NCI-H2029 (cell line): Measurements from ENCODE around the gene ADSS2.
"Not testable (repeated sequence)": the region's sequence is repeated elsewhere in the genome, so short reads cannot be mapped to it uniquely, and the experiment has no call there.

Experiments
- DNase-seq: peaks from one replicate; lab custom pipeline; 2025; lab: John Stamatoyannopoulos, UW

Gene ADSS2

DNA sequence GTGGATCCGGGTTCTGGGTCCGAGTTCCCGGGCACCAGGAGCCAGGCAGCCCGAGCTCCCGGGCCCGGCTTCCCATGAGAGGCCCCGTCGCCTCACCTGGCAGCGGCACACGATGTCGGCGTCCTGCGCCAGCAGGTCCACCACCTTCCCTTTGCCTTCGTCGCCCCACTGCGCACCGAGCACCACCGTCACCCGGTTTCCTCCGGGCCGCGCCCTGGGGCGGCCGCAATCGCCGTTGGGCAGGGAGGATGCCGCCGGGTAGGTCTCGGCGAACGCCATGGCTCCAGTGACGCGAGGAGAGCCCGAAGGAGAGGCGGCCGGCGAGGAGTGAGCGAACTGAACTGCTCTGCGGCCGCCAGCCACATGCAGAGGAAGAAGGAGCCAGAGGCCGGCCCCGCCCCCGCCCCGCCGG lies at the start of gene ADSS2:
ADSS2 (minus strand) TSS at position 371 of the 412 bp plus-strand sequence; CDS start at position 279, 92 bp downstream.
- no peak for DNase-seq

DNA sequence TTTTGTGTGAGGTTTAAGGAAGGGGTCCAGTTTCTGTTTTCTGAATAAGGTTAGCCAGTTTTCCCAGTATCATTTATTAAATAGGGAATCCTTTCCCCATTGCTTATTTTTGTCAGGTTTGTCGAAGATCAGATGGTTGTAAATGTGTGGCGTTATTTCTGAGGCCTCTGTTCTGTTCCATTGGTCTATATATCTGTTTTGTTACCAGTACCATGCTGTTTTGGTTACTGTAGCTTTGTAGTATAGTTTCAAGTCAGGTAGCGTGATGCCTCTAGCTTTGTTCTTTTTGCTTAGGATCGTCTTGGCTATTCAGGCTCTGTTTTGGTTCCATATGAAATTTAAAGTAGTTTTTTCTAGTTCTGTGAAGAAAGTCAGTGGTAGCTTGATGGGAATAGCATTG lies 48.8 kb upstream of the ADSS2 start:
- not testable (repeated sequence) for DNase-seq

DNA sequence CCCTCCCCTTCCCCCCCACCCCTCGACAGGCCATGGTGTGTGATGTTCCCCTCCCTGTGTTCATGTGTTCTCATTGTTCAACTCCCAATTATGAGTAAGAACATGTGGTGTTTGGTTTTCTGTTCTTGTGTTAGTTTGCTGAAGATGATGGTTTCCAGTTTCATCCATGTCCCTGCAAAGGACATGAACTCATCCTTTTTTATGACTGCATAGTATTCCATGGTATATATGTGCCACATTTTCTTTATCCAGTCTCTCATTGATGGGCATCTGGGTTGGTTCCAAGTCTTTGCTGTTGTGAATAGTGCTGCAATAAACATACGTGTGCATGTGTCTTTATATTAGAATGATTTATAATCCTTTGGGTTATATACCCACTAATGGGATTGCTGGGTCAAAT lies 47.8 kb upstream of the ADSS2 start:
- DNase-seq: not testable (repeated sequence)

DNA sequence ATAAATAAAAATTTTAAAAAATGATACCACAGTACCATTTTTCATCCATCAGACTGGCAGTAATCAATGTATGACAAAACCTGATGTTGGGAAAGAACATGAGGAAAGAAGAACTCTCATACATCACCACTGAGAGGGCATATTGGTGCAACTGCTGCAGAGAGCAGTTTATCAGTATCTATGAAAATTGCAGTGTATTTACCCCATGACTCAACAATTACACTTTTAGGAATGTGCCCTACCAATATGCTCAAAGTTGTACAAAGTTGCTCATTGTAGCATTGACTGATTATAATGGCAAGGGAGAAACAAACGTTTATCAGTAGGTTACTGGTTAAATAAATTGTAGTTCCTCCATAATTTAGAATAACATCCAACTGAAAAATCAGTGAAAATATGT lies 46.1 kb upstream of the ADSS2 start:
- DNase-seq: no peak

DNA sequence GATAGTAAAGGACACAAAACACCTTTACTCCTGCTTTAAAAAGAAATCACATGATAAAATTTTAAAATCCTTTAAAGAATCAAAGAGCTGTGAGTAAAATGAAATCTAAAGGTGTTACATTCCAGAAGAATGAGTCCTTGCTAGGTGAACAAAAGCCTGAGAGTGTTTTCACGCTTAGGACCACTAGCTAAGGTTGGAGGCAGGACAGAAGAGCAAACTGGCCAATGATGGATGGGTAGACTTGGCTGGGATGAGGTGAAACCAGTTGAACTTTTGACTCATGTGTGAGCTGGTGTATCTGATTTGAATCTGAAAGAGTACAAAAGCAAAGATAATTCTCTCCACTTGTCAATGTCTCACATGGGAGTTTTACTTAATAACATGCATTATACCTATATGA lies 44.5 kb upstream of the ADSS2 start:
- no peak for DNase-seq

DNA sequence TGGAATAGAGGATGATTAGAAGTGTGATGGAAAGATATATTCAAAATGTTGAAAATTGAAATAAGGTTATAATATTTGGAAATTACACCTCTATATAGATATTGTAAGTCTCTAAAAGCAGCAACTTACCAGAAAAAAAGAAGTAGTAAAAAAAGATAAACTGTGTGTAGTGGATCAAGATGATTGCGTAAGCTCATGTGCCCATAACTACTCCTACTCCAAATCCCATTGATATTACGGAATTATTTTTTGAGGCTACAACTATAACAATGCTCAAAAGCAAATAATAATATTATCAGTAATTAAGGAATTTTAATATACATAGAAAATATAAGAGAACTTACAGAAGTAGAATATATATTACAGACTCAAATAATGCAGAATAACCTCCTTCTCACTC lies 42.9 kb upstream of the ADSS2 start:
- no peak for DNase-seq

DNA sequence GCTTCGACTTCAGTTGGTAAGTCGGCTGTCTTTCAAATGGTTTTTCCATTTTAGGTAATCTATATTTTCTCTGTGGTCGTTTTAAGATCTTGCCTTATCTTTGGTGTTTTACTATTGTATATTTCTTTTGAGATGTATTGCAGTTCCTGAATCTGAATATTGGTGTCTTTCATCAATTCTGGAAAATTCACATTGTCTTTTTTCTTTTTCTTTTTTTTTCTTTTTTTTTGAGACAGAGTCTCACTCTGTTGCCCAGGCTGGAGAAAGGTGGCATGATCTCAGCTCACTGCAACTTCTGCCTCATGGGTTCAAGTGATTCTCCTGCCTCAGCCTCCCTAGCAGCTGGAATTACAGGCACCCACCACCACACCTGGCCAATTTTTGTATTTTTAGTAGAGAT lies 33.3 kb upstream of the ADSS2 start:
- DNase-seq: not testable (repeated sequence)

DNA sequence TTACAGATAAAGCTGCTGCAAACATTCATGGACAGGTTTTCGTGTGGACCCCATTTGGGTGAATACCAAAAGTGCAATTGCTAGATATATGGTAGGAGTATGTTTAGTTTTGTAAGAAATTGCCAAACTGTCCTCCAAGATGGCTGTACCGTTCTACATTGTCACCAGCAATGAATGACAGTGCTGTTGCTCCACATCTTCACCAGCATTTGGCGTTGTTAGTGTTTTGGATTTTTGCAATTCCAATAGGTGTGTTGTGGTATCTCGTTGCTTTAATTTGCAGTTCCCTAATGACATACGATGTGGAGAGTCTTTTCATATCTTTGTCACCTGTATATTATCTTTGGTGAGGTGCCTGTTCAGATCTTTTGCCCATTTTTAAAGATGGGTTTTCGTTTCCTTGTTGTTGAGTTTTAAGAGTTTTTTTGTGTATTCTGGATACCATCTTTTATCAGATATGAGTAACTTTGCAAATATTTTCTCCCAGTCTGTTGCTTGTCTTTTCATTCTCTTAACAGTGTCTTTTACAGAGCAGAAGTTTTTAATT lies 21.4 kb upstream of the ADSS2 start:
- no peak for DNase-seq

DNA sequence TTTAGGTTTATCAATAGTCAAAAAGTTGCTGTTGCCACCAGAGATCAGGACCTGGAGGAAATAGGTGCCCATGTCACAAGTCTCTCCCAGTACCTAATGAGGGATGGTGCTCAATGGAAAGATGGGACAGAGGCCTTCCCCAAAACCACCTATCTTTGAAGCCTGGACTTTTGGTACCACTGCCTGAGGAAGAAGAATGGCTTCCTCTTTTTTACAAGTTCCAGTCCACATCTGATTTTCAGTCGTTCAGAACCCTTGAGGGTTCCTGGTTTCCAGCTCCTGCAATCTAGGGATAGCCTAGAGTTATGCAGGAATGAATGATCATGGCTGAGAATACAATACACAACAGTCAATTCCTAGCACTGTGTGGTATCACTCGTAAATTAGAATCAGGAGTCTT lies 15.0 kb upstream of the ADSS2 start:
- no peak for DNase-seq

DNA sequence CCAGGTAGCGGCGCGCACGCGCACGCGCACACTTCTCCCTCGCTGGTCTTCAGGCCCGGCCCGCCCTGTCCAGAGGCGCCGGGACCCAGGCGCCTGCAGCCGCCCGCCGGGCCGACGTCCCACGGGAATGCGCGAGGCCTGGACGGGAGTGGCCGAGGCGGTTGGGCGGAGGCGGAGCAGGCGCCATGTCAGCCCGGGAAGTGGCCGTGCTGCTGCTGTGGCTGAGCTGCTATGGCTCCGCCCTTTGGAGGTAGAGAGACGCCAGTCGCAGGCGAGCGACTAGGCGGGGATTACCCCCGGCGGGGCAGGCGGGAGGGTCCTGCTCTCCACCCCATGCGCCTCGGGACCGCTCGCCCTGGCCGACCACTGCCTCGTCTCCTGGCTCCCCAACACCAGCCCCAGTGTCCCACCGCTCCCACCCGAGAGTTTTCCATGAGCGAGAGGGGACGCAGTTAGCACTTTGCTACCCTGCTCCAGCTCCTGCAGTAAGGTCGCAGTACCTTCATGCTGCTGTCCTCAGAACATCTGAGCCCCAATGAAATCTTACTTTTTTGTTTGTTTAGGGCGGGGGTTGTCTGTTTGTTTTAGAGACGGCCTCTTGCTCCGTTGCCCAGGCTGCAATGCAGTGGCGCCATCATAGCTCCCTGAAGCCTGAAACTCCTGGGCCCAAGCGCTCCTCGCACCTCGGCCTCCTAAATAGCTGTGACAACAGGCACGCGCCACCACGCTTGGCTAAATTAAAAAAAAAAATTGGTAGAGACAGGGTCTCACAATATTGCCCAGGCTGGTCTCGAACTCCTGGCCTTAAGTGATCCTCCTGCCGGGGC lies 9.7 kb upstream of the ADSS2 start, which contains the start of gene CATSPERE:
CATSPERE (plus strand) TSS at position 29 of the 827 bp plus-strand sequence; CDS start at position 186, 157 bp downstream.
- DNase-seq: peak; percentile 87

DNA sequence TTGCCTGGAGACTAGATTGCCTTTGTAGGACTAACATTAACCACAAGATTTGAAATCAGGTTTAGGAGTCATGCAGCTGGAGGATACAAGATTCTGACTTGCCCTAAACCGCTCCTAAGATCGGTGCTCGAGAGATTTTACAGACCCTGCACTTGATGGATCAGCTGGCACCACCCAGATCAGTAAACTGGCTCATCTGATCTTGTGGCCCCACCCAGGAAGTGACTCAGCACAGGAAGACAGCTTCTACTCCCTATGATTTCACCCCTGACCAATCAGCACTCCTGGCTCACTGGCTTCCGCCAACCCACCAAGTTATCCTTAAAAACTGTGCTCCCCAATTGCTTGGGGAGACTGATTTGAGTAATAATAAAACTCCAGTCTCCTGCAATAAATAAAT lies 8.5 kb upstream of the ADSS2 start:
- no peak for DNase-seq

DNA sequence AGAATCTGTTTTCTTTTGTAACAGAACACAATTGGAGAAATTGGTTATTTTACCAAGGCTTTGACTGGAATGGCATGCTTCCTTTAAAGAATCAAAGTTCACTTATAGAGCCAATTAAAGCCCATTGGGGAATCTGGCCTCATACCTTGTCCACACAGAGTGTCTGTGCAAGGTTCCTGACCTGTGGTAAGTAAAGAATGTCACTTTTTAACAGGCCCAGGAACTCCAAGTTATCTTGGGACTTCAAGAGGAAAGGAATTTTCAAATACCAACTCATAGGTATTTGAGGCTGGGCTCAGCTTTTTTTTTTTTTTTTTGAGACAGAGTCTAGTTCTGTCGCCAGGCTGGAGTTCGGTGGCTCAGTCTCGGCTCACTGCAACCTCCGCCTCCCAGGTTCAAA lies 7.1 kb upstream of the ADSS2 start:
- no peak for DNase-seq

DNA sequence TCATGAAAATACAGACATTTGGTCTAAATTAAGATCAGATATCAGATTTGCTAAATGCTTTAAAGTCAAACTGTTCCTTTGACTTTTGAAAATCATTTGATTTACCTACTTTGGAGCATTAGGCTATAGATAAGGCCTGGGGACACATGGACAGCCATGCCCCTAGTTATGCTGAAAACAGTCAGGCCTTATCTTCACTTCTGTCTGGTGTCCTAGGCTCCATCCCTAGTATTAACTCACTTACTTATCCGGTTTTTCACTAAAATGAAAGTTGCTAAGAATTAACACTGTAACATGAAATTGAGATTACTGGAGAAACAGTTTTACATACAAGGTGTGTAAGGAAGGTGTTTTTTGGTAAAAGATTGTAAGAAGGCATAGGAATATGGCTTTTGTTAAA lies 4.9 kb upstream of the ADSS2 start:
- no peak for DNase-seq

DNA sequence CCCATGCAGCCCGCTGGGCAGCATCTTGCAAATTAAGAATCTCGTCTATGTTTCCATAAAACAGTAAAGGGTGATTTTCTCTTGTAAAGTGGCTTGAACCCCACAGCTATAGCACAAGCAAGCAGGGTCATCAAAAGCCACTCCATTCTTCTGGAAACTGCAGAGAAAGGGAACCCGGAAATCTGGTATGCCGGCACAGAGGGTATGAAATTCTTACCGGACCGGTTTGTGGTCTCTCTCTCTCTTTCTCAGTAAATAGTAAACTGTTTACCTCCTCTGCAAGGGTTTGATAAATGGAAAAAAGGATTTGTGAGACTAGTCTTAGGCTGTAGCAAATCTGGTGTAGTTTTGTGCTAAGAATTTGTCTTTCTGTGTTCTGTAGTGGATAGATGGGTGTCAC lies 2.7 kb upstream of the ADSS2 start:
- DNase-seq: no peak

DNA sequence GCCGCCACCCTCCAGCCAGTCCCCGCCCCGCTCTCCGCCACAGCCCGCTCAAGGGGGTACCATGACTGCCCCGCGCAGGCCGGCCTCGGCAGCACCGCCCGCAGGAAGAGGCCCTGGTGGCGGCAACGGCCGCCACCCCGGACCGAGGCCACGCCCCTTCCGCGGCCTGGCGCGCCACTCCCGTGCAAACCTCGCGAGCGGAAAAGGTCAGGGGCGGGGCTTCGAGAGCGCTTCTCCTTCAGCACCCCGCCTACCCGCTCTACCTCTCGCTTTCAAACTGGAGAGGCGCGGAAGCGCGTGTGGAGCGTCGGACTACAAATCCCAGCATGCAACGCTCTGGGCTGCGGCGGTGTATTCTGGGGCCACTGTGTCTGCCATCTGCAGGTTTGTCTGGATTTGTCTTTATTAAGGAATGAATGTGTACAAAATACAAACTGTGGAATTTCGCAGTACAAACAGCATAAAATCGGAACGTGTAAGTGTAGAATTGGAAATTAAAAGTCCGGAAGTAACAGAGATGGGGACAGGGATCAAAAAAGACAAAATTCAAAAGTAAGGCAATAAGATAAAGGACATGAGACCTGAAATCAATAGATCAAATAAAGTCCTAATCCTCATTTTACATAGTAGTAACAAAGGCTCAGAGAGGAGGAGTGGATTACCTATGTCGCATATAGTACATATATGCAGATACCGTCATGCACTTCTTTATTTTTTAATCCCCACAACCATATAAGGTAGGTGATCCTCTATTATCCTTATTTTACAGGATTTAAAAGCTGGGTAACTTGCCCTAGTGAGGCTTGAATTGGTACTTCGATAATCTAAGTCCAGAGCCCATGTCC lies 464 bp upstream of the ADSS2 start:
- DNase-seq: peak; percentile 97

DNA sequence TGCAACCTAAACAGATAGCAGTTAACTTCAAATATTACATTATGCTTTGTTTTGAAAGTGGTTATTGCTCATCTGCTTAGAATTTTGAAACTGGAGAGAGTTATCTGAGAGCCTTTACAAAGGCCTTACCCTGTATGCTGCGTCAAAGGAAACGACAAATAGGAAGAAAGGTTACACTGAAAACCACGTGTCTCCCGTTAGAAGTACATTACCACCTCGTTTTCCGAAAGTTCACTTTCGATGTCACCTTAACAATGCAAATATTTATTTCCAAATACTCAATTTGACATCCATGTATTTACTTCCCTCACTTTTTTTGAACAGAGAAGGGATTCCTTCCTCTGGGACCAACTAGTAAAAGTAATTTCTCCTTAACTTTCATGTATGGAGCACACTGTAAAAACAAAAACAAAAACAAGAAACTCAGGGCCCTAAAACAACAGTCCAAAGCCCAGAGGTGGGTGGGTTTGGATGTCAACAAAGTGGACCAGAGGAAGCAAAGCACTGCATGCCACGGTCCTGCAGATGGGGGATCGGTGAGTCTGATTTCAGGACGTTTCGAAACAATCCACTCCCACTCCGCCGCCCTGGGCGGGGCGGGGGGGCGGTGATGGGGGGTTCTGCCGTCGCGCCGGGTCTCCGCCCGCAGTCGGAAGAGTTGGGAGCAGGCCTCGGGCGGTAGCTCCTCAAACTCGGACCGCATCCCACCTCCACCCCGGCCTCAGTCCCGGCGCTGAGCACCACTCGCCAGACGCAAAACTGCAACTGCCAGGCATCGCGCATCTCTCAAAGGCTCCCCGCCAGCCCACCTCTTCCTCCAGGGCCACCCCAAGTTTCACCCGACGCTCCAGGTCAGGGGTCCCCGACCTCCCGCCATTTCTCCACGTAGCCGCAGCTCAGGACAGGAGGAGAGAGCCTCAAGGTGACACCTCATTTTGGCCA lies 841 bp downstream of the ADSS2 start:
- no peak for DNase-seq

DNA sequence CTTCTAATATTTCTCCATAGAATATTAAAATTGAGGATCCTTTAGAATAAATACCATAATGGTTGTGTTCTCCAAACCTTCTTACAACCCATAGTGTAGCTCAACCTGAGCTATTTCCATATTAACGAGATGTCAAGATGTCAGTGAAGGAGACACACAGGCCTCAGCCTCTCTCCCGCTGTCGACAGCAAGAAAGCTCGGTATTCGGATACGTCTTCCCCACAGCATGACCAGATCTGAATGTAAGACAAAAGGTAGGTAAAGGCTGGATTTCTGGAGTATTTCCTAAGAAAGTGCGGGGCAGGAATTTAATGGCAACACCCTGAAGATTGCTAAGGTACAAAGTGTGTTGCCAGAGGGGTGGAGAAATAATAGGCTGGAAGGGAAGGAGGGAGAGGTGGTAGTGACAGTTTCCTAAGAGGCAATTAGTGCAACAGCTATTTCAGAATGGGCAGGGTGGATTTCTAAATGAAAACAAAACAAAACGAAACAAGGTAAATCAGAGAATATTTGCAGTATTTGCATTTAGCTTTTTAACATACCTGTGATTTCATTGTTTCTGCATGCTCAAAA lies 1.7 kb downstream of the ADSS2 start:
- DNase-seq: no peak

DNA sequence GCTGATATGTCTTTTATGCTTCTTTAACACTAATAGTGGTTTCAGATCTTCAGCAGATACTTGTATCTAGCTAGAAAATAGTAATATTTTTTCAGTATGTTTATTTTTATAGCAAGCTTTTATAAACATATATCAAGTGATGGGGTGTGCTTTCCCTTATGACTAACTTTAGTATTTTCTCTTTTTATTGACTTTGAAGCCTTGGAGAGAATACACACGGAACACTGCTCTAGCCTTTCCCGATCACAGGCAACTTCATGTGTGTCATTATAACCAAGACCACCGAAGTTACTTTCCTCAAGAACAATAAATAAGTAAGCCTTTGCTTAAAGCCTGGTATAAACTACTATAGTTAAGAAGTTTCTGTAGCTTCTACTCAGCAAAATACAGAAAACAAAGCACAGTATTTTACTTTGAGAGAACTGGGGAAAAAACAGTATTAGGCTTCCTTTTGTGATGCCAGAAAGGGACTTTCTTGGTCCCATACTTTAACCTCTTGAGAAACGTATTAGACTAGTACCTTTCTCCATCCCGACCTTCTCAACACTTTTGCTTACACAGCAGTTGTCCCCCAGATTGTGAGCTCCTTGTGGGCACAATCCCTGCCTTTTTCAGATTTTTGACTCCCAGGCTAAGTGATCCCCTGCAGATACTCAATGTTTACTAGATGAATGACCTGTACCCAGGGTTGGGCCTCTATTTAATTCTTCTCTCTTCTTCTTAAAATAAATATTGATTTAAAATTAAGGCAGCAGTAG lies 3.3 kb downstream of the ADSS2 start:
- no peak for DNase-seq

DNA sequence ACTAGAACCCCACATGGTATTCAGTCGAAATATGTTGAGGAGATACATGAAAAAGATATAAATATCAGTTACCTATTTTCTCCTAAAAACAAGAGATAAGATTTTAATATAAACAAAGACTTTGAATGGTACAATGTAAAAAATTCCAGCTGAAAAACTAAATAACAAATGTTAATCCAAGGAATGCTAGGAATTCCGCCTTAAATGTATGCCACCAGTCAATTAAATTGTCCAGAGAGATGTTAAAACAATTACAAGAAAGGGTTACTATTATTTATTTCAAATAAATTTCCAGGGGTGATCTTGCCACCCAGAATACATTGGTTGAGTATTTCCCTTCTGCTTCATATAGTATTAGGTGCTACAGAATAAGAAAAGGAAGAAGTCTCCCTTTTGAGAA lies 4.2 kb downstream of the ADSS2 start:
- no peak for DNase-seq

DNA sequence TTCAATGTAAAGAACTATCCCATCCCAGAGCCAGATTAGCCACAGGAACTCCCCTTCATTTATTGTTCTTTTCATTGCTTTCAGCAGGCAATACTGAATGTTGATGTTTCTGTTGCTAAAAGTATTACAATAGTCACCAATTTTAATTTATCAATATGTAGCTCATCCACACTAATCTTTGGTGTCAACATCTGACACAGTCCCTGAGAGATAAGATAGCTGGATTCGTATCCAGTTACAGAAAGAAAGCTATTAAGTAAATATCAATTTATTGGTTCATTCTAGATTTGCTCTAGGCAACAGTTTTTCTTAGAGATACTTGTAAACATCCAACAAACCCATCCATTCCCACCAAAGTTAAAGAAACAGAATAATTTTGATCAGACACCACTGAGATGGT lies 4.7 kb downstream of the ADSS2 start:
- DNase-seq: no peak
